Naive thymus-derived CD4-positive, alpha-beta T cell (primary cell): ENCODE measurements around the gene SELP. TPM values are rescaled to one million over a fixed set of nuclear protein-coding genes. Genes with fewer than 3 reads are reported as not detected.
A peak's percentile ranks its signal among the peaks of the same experiment; 100 is the strongest.

Experiments
- ATAC-seq: fragments of 150-1000 bp; cut with Tn5 transposase; 2 replicates; pipeline ENCODE4 v1.10.0; 2021; ENCODE audit warnings: mild to moderate bottlenecking, moderate library complexity
- CTCF ChIA-PET: fragments of 350-600 bp; sonication (Branson Sonifier 250); formaldehyde crosslinking; loops from one replicate; lab custom pipeline; 2021; ENCODE audit warnings: antibody characterized with exemption; lab: Charles Lee
- POLR2A ChIA-PET: fragments of 350-600 bp; sonication (Branson Sonifier 250); formaldehyde crosslinking; loops from one replicate; lab custom pipeline; 2021; ENCODE audit warnings: antibody characterized with exemption, inconsistent platforms; lab: Charles Lee
- DNase-seq, 9 donors: peaks; one replicate each; pipeline versions ENCODE4 v3.0.0 to v3.0.0-alpha.2; 2020 to 2022; ENCODE audit warnings: mixed read lengths in 1 of 9
- H3K27ac ChIP-seq: one replicate; pipeline ENCODE4 v1.7.0; 2013; ENCODE audit warnings: mild to moderate bottlenecking, low read depth, low read length, moderate library complexity
- H3K27me3 ChIP-seq, 2 donors: one replicate each; pipeline ENCODE4 v1.7.0; 2013; ENCODE audit warnings: low read length in 2 of 2, mild to moderate bottlenecking in 2 of 2, moderate library complexity in 2 of 2; ENCODE audit not compliant: control insufficient read depth in 2 of 2, insufficient read depth in 2 of 2
- H3K36me3 ChIP-seq, 3 experiments: 1 replicate in 2 of 3; 2 replicates in 1 of 3; pipeline ENCODE4 v1.7.0; 2013; ENCODE audit warnings: low read length in 3 of 3, mild to moderate bottlenecking in 3 of 3, moderate library complexity in 1 of 3; ENCODE audit not compliant: insufficient read depth in 3 of 3, control insufficient read depth in 2 of 3
- H3K4me1 ChIP-seq, 2 donors: one replicate each; pipeline ENCODE4 v1.7.0; 2013; ENCODE audit warnings: low read length in 2 of 2, mild to moderate bottlenecking in 2 of 2, moderate library complexity in 1 of 2; ENCODE audit not compliant: control insufficient read depth in 2 of 2, insufficient read depth in 2 of 2
- H3K4me3 ChIP-seq: 2 replicates; pipeline ENCODE4 v1.7.0; 2013; ENCODE audit warnings: mild to moderate bottlenecking, low read length
- H3K9me3 ChIP-seq, 3 experiments: 1 replicate in 2 of 3; 2 replicates in 1 of 3; pipeline ENCODE4 v1.7.0; 2013; ENCODE audit warnings: low read length in 3 of 3; ENCODE audit not compliant: control insufficient read depth in 2 of 3
- H3K27ac Mint-ChIP-seq, 9 donors: one replicate each; pipeline ENCODE4 v1.8.0; 2020 to 2022; ENCODE audit warnings: mixed read lengths in 9 of 9, mild to moderate bottlenecking in 8 of 9, moderate library complexity in 5 of 9, inconsistent platforms in 2 of 9
- H3K27me3 Mint-ChIP-seq, 5 donors: one replicate each; pipeline ENCODE4 v1.8.0; 2021 to 2022; ENCODE audit warnings: mixed read lengths in 5 of 5, mild to moderate bottlenecking in 1 of 5
- H3K36me3 Mint-ChIP-seq, 5 donors: one replicate each; pipeline ENCODE4 v1.8.0; 2020 to 2022; ENCODE audit warnings: mixed read lengths in 5 of 5, mild to moderate bottlenecking in 3 of 5, inconsistent platforms in 1 of 5
- H3K4me1 Mint-ChIP-seq, 7 donors: one replicate each; pipeline ENCODE4 v1.8.0; 2020 to 2022; ENCODE audit warnings: mixed read lengths in 7 of 7, mild to moderate bottlenecking in 3 of 7, inconsistent platforms in 1 of 7
- H3K4me3 Mint-ChIP-seq, 10 donors: one replicate each; pipeline ENCODE4 v1.8.0; 2020 to 2022; ENCODE audit warnings: mild to moderate bottlenecking in 10 of 10, mixed read lengths in 10 of 10, moderate library complexity in 6 of 10, inconsistent platforms in 2 of 10
- H3K9me3 Mint-ChIP-seq, 11 donors: one replicate each; pipeline ENCODE4 v1.8.0; 2020 to 2022; ENCODE audit warnings: mixed read lengths in 11 of 11, mild to moderate bottlenecking in 4 of 11, inconsistent platforms in 1 of 11, moderate library complexity in 1 of 11
- intact Hi-C, 2 donors: fragments of 100-400 bp; cut with micrococcal nuclease; formaldehyde crosslinking; loops; one replicate each; pipeline ENCODE4 v1.15.1; 2023
- polyA plus RNA-seq, 2 donors: library from polyadenylated mRNA; unstranded; fragments of 300-500 nt; fragmentation: Illumina TruSeq; gene quantifications; one replicate each; pipeline ENCODE4 v1.2.3, GENCODE V29; 2021
- total RNA-seq, 6 experiments: library from RNA in 5 of 6; stranded (reverse) in 5 of 6; gene quantifications; 1 replicate in 5 of 6; 2 replicates in 1 of 6; pipeline ENCODE4 v1.2.3 and lab custom pipeline; 2021 to 2026

SELP gene
- total and polyA plus RNA-seq, 7 experiments from 2014 or later, result 0.27 to 3.2 (median 1.7) TPM

DNA sequence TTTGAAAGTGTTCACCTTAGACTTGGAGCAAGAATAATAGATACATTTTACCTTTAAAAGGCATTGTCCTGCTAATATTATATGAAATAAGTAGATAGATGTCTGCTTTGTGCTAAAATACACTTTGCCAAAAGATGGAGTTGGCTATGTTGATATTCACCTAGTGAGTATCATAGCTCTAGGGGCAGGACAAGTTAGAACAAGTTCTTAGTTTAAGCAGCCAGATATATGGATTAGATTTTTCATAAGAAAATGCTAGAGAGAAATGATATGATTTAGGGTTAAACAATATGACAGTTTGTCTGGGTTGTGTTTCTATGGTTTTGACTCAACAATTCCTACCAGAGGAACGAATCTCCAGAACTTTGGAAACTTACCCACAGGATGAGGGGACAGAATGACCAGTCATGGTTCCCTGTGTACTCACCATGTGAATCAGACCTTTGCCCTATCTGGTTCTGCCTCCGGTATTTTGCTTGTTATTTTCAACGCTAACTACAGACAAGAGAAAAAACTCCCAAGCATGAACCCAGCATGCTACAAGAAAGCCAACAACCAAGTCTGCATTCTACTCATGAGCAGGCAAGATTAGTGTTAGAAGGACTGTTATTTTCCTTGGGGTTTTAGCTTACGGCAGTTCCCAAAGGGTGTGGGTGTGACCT, 45.3 kb downstream of the SELP start:
- ATAC-seq (peak; percentile 46), DNase-seq (no peak)
- Mint-ChIP-seq H3K27me3 (peaks cover 0 to 4% (median 0%) of the 10 kb centered on the region in 5 donors), H3K36me3 (no peaks in the 10 kb centered on the region), H3K9me3 (no peaks in the 10 kb centered on the region), H3K4me1 (peaks cover 18 to 66% (median 49%) of the 10 kb centered on the region in 7 donors), H3K27ac (peak overlapping the region in 5 of 9 donors; percentile 26 to 94 (median 57)), H3K4me3 (peak overlapping the region; percentile 18 to 93 (median 74))
- Histone ChIP-seq H3K4me3 (no peak overlapping the region), H3K36me3 (no peaks in the 10 kb centered on the region), H3K9me3 (no peaks in the 10 kb centered on the region), H3K4me1 (peaks cover 10 to 14% of the 10 kb centered on the region in 2 donors), H3K27ac (peak overlapping the region; percentile 4), H3K27me3 (no peaks in the 10 kb centered on the region)
- CTCF ChIA-PET, result interaction anchor here (0.9 to 3.1 kb wide), 3 partner anchors 18 to 108 kb away, joined by 5 to 43 read pairs (median 19); no protein-coding TSS in a partner anchor
- POLR2A ChIA-PET, result interaction anchor here (0.6 kb wide), 1 partner anchor 32 kb away, joined by 4 read pairs; no protein-coding TSS in a partner anchor
- intact Hi-C loops, result loop anchor here (1.0 to 5.0 kb wide), 7 partner anchors 11 to 308 kb away; partner anchors contain the start of gene SCYL3 (in 1 of the 2)

DNA sequence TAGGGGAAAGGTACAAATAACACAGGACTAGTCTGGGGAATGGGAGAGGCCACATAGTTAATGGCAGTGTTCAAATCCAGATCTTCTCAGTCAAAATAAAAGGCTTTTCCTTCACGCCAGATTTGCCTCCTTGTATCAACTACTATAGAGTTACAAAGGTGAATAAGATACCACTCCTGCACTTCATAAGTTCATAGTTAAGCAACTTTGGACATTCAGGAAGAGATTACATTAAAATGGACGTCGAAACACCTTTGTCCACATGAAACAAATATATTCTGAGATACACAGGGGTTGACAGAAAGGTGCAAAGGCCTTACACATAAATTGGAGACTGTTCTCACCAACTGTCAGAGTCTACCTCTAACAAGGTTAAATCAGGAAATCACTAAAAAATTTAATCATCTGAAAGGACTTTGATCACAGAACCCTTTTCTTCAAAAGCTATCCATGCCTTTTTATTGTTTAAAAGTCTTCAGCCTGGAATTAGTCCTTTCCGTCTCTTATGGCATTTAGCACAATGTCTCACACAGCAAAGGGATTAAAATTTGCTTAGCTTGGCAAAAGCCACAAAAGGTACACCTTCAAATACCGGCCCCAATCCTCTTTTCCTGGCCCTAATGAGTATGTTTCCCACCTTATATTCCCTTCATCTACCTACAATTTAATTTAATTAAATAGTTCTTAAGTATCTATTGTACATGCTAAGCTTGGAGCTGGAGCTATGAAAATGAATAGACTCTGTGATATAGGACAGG, 51.8 kb downstream of the SELP start:
- POLR2A ChIA-PET, result no interaction called here

DNA sequence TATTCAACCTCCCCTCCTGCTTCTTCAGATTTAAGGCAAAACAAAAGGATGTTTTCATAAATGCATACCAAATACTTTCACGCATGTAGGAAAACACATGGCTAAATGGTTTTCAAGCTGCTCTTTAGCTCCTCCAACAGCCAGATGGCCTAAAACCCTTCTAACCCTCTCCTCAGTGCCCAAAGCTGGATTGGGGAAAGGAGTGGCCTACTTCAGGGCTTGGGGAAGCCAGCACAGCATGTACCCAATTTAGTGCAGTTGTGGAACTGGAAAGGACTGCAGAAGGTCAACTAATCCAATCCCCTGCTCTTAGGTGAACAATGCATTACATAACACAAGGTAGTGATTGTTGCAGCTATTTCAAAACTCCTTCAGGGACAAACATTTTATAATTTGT, 53.0 kb downstream of the SELP start:
- H3K9me3 Mint-ChIP-seq, result no peaks in the 10 kb centered on the region
- ChIA-PET POLR2A (no interaction called here), CTCF (interaction anchor here (1.9 kb wide), 1 partner anchor 26 kb away, joined by 6 read pairs; no protein-coding TSS in a partner anchor)
- peaks cover 0 to 10% (median 2%) of the 10 kb centered on the region in 7 donors for H3K4me1 Mint-ChIP-seq
- intact Hi-C loops, result no loop called here
- Histone ChIP-seq H3K27me3 (no peaks in the 10 kb centered on the region), H3K27ac (no peak overlapping the region), H3K4me3 (no peak overlapping the region), H3K9me3 (no peaks in the 10 kb centered on the region), H3K4me1 (no peaks in the 10 kb centered on the region), H3K36me3 (no peaks in the 10 kb centered on the region)
- DNase-seq, result no peak
- no peak for ATAC-seq
- peaks cover 0 to 5% (median 0%) of the 10 kb centered on the region in 5 donors for H3K27me3 Mint-ChIP-seq
- peaks cover 0 to 15% (median 5%) of the 10 kb centered on the region in 5 donors for H3K36me3 Mint-ChIP-seq
- H3K27ac Mint-ChIP-seq, result no peak overlapping the region
- no peak overlapping the region for H3K4me3 Mint-ChIP-seq

More for the DNA sequence above, 51.8 kb downstream of the SELP start:
- no peaks in the 10 kb centered on the region for H3K27me3 ChIP-seq
- H3K9me3 ChIP-seq, result no peaks in the 10 kb centered on the region
- H3K4me3 ChIP-seq, result no peak overlapping the region
- H3K36me3 ChIP-seq, result no peaks in the 10 kb centered on the region
- no peak overlapping the region for H3K4me3 Mint-ChIP-seq
- peaks cover 0 to 5% (median 0%) of the 10 kb centered on the region in 5 donors for H3K27me3 Mint-ChIP-seq
- H3K27ac Mint-ChIP-seq, result no peak overlapping the region
- DNase-seq (no peak), ATAC-seq (no peak)
- intact Hi-C loops, result no loop called here
- H3K4me1 Mint-ChIP-seq, result peaks cover 0 to 9% (median 3%) of the 10 kb centered on the region in 7 donors
- no peaks in the 10 kb centered on the region for H3K4me1 ChIP-seq
- no peaks in the 10 kb centered on the region for H3K9me3 Mint-ChIP-seq
- peaks cover 0 to 12% (median 5%) of the 10 kb centered on the region in 5 donors for H3K36me3 Mint-ChIP-seq
- CTCF ChIA-PET, result interaction anchor here (0.7 to 1.9 kb wide), 4 partner anchors 12 to 119 kb away, joined by 3 to 6 read pairs (median 4); no protein-coding TSS in a partner anchor
- H3K27ac ChIP-seq, result no peak overlapping the region

DNA sequence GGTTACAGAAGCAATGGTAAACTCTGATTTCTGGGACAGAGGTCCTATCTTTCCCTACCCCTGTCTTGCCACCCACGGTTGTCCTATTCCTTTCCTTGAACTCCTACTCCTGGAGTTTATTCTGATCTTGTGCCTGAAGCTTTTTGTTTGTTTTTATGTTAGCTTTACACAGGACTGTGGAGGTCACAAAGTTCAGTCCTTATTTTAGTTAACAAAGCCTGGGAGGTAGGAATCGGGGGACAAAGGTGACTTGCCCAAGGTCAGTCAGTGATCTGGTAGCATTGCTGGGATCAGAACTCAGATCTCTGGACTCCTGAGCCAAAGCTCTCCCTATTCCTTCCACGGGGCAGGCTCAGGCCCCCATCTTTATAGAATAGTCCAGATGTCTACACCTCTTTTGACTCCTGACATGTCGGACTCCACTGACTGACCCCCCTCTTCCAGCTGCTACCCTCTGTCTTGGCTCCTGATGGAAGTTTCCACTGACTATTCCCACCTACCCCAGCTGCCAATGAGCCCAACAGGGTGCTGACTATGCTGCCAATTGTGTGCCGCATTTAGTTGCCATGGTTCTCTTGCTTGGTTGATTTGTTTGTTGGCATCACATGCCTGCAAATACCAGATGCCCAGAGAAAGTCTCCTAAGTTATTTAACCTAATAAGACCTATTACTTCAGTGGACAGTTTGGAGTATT, 53.5 kb downstream of the SELP start:
- ATAC-seq (no peak), DNase-seq (no peak)
- ChIA-PET POLR2A (no interaction called here), CTCF (interaction anchor here (1.9 kb wide), 1 partner anchor 25 kb away, joined by 6 read pairs; no protein-coding TSS in a partner anchor)
- H3K9me3 ChIP-seq, result no peaks in the 10 kb centered on the region
- H3K4me1 Mint-ChIP-seq, result peaks cover 0 to 12% (median 2%) of the 10 kb centered on the region in 7 donors
- no peaks in the 10 kb centered on the region for H3K36me3 ChIP-seq
- H3K27me3 ChIP-seq, result no peaks in the 10 kb centered on the region
- H3K4me3 ChIP-seq, result no peak overlapping the region
- H3K27ac ChIP-seq, result no peak overlapping the region
- no peak overlapping the region for H3K27ac Mint-ChIP-seq
- H3K9me3 Mint-ChIP-seq, result no peaks in the 10 kb centered on the region
- H3K36me3 Mint-ChIP-seq, result peaks cover 0 to 19% (median 5%) of the 10 kb centered on the region in 5 donors
- no peaks in the 10 kb centered on the region for H3K4me1 ChIP-seq
- intact Hi-C loops, result no loop called here
- no peak overlapping the region for H3K4me3 Mint-ChIP-seq
- peaks cover 0 to 5% (median 0%) of the 10 kb centered on the region in 5 donors for H3K27me3 Mint-ChIP-seq

DNA sequence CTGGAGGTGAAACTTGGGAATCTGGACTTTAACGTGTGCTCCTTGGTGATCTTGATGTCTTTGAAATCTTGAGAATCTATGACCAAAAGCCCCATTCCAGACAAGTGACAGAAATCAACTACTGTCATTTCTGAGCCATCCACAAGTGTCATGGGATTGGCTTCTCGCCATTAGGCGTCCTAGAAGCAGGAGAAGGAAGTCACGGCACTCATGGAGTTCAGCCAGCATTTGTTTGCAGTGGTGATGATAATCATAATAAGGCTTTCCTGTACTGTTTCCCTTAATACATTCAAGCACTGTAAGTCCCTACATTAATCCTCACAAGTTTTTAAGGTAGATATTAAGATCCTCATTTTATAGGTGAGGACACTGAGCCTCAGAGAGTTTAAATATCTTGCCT, 55.6 kb downstream of the SELP start:
- H3K9me3 ChIP-seq, result no peaks in the 10 kb centered on the region
- no peaks in the 10 kb centered on the region for H3K27me3 ChIP-seq
- CTCF ChIA-PET, result no interaction called here
- H3K27ac Mint-ChIP-seq, result no peak overlapping the region
- POLR2A ChIA-PET, result no interaction called here
- H3K27me3 Mint-ChIP-seq, result peaks cover 0 to 5% (median 0%) of the 10 kb centered on the region in 5 donors
- no peaks in the 10 kb centered on the region for H3K4me1 ChIP-seq
- H3K36me3 ChIP-seq, result no peaks in the 10 kb centered on the region
- no peak for DNase-seq
- H3K36me3 Mint-ChIP-seq, result peaks cover 0 to 19% (median 5%) of the 10 kb centered on the region in 5 donors
- no peaks in the 10 kb centered on the region for H3K9me3 Mint-ChIP-seq
- intact Hi-C loops, result no loop called here
- no peak for ATAC-seq
- no peak overlapping the region for H3K27ac ChIP-seq
- H3K4me1 Mint-ChIP-seq, result peaks cover 0 to 14% (median 2%) of the 10 kb centered on the region in 7 donors
- no peak overlapping the region for H3K4me3 Mint-ChIP-seq
- H3K4me3 ChIP-seq, result no peak overlapping the region

DNA sequence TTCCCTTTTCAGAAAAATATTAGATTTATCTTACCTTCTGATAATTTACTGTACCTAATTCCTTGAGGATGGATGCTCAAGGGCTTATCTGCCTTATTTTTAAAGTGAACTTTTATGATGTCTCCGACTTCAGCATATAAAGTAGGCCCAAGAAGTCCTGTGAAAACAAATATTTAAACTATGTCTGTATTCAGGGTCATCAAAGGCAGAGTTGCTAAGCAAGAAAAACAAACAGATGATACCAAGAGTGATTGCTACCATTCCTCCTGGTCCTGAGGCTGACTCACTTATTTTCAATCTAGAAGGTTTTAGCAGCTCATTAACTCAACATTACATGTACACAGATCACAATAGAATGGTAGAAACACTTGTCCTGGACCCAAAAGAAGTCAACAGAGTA, 57.7 kb downstream of the SELP start:
- DNase-seq (no peak), ATAC-seq (no peak)
- intact Hi-C loops, result no loop called here
- no peaks in the 10 kb centered on the region for H3K27me3 ChIP-seq
- H3K4me1 ChIP-seq, result no peaks in the 10 kb centered on the region
- H3K4me3 ChIP-seq, result no peak overlapping the region
- Mint-ChIP-seq H3K4me1 (peaks cover 0 to 14% (median 2%) of the 10 kb centered on the region in 7 donors), H3K9me3 (no peaks in the 10 kb centered on the region), H3K27ac (peak overlapping the region in 1 of 9 donors; percentile 3), H3K27me3 (peaks cover 0 to 5% (median 0%) of the 10 kb centered on the region in 5 donors), H3K4me3 (no peak overlapping the region), H3K36me3 (peaks cover 0 to 16% (median 5%) of the 10 kb centered on the region in 5 donors)
- H3K27ac ChIP-seq, result no peak overlapping the region
- no peaks in the 10 kb centered on the region for H3K9me3 ChIP-seq
- POLR2A ChIA-PET, result no interaction called here
- CTCF ChIA-PET, result interaction anchor here (1.0 kb wide), 1 partner anchor 23 kb away, joined by 3 read pairs; no protein-coding TSS in a partner anchor
- H3K36me3 ChIP-seq, result no peaks in the 10 kb centered on the region
